HG03045 (cell line): ENCODE measurements around the gene ROBO2.

ENCODE experiments used
- ATAC-seq: cut with Tn5 transposase; IDR thresholded peaks from one replicate; pipeline ENCODE4 v1.9.1; 2021; ENCODE audit warnings: mild to moderate bottlenecking, moderate library complexity; ENCODE audit not compliant: unreplicated experiment

Gene ROBO2

DNA sequence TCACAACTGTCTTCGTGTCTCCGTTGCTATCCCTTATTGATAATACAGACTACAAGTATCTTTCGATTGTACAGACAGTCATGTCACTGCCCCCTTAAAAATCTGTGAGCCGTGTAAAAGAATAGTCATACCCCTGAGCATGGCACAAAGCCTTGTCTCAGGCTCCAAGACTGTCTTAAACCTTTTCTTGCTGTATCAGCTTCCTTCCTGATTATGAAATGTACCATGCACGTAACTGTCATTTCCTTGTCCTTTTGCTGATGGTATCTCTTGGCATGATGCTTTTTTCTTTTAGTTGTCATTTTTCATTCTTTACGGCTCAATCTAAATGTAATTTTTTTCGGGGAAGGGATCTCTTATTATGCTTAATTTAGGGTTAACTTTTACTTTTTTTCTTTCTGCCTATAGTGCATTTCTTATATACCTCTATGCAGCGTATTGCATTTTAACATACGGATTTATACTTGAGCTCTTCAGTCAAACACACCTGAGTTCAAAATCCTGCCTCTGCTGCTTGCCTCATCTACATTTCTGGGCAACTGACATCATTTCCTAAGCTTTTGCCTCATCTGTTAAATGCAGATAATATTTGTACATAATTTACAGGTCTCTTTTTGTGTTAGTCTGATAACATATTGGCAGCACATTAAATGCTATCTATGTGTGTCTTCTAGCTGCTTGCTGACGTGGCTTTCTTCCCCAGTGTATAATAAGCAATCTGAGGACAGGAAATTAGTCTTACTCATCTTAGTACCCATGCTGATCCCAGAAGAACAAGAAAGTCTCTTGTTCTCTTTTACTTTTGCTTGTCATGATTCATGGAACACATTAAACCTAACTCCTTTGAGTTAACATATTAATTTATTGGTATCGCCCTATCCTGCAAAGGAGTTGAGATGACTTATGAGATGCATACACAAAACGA lies 57.3 kb downstream of the ROBO2 start:
- no peak for ATAC-seq

DNA sequence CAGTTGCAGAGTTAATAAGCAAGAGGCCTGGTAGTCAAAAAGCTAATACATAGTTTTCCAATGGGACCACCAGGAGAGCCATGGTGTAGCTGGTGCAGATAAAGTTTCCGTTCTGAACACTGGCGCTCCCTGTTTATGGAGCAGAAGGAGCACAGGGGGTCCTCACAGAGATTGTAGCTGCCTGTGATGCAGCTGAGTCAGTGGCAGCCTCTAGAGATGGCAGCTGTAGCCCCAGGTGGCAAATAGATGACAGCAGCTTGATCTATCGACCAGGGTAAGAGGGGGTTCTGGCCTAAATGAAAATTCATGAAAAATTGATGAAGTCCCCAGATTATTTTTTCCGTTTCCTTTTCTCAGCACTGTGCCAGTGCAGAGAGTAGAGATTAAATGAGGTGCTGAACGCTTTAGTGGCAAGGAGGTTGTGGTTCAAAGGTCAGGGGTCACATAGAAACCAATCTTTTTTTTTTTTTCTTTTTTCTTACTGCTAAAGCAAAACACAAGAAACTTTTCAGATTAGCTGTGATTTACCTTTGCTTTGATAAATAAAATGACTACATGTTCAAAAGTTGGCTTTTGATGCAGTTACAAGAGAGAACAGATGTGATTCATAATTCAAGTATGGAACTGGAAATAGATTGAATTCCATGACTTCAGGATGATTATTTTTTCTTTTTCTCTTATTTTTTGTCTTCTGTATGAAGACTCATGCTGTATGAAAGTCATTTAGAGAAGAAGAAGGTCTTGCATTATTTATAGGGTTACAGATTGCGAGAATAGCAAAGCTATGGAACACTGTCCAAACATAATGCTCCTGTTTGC lies 63.3 kb downstream of the ROBO2 start:
- ATAC-seq, result no peak

DNA sequence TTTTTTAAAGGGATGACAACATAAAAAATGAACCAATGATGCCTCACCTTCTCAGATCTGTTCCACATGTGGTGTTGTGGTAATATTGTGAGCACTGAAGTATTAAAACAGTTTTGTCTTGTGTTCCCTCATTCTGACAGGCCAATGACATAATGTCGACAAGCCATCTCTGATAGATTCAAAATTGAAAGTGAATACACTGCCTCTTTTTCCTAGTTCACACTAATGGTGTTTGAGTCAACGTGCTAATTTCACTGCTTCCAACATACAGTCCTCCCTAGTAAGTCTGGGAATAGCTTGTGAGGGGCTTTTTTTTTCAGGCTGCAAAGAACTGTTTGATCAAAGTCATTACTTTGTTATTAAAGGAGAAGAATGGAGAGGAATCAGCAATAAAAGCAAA lies 82.8 kb downstream of the ROBO2 start:
- ATAC-seq, result no peak

DNA sequence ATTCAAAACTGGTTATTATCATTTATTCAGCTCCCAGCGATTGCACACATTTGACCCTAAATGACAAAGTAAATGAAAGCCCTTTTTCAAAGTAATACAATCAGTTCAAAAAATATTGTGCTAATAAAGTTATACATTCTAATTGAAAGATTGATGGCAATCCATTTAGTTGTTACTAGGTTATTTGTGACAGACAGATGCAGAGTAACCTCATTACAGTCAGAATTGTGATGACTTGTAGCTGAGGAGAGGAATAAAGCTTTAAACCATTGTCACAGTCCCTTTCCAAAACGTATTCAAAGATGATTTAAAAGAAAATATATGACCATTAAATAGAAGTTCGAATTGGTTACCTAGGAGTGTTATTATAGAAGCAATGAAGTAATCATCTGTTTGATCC lies 86.1 kb downstream of the ROBO2 start:
- no peak for ATAC-seq

- no peak for ATAC-seq
These were observed 94.9 kb downstream of the ROBO2 start for GRCh38 chr3:77134769-77135168.

- no peak for ATAC-seq
These were observed 97.7 kb downstream of the ROBO2 start for GRCh38 chr3:77137559-77137958.

DNA sequence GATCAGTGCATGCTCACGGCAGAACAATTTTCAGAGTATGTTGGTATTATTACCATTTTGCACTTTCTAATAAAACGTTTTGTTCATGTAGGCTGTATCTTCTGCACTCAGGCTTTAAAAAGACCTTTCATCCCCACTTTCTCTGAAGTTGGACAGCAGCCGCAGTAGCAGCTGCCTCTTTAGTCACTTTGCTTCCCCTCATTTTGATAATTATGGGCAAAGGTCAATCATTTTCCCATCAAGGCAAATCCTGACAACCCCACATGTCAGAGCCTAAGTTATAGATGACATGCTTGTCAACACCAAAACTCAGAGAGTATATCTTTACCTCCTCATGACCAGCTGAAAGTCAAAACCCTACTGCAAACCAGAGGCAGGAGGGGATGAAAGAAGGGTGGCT lies 99.7 kb downstream of the ROBO2 start:
- ATAC-seq, result no peak

DNA sequence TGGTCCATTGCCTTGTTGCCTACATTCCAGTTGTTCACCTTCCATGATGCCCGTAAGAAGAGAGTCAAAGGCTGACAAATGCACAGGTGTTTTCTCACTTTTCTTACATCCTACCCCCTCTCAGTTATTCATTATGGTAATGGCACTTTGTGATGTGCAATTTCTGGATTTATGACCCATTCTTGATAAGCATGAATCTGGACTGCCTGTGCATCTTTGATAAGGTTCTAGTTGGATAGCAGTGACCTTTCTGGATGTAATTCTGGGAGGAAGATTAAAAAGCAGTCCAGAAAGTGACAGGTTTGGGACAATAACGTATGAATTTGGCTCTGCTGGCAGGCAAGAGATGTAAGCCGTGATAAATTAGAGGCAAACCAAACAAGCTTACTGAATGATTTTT lies 101.5 kb downstream of the ROBO2 start:
- ATAC-seq, result no peak

- no peak for ATAC-seq
These were observed 102.7 kb downstream of the ROBO2 start for GRCh38 chr3:77142578-77142977.

GRCh38 chr3:77146004-77146403 lies 106.1 kb downstream of the ROBO2 start:
- ATAC-seq, result no peak

GRCh38 chr3:77147836-77148578 lies 108.1 kb downstream of the ROBO2 start:
- no peak for ATAC-seq

- no peak for ATAC-seq
These were observed 109.5 kb downstream of the ROBO2 start for GRCh38 chr3:77149382-77149781.

GRCh38 chr3:77150028-77150427 lies 110.1 kb downstream of the ROBO2 start:
- no peak for ATAC-seq

DNA sequence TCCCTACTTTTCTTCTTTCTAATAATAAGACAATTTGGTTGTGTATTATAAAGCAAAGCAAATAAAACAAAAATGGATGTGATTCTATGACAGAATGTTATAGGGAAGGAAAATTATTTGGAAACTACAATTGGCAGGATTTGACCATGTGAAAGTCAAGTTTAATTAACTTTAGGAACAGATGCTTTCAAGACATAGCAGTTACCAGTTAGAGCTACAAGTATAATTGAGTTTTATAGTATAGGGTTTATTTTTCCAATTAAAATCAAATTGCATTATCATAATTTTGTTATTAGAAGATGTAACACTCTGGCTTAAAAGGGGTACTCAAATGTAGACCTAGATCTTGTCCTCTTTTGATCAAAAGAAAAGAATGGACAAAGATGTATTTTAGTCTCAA lies 110.9 kb downstream of the ROBO2 start:
- no peak for ATAC-seq

- no peak for ATAC-seq
These were observed 119.1 kb downstream of the ROBO2 start for GRCh38 chr3:77158730-77159581.

DNA sequence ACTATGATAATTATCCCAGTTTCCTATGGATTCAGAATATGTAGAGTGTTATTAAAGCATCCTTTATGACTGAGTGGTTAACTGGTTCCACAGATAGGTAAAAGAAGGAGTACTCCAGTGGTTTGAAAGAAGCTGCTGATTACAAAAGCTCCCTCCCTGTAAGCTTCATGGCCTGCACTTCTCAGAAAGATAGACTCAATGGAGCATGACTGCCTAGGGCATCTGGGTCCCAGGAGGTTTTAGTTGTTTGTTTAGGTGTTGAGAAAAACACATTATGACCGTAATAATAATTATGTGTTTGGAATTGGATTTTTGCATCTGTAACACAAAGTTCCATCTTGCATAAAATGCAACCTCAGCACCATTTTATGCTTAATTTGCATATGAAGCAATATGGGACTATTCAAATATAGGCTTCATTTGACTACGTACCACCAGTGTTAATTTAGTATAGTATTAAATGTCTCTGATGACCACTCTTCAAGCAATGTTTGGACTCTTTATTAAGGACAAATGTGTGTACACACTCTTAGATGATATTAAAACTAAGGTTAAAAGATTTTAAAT lies 121.1 kb downstream of the ROBO2 start:
- no peak for ATAC-seq

- ATAC-seq, result no peak
These were observed 129.9 kb downstream of the ROBO2 start for GRCh38 chr3:77169823-77170222.

- ATAC-seq, result no peak
These were observed 131.1 kb downstream of the ROBO2 start for GRCh38 chr3:77171026-77171425.

DNA sequence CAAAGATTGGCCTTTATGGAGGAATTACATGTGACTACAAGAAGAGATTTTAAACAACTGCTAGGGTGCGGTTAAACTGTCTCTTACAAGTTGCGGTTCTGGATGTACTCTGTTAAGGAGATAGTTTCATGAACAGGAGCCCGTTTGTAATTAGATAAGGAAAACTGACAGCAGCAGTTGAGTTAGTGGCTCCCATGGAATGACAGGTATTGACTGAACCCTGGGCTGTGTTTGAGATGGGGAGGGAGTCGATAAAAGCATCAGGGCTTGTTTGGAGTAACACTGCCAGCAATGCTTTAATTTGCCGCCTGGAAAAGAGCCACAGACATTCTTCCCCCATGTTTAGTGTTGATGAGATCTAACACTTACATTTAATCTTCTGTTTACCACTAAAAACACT lies 139.9 kb downstream of the ROBO2 start:
- no peak for ATAC-seq

- no peak for ATAC-seq
These were observed 142.4 kb downstream of the ROBO2 start for GRCh38 chr3:77182341-77182740.
